ENCODE results near the gene SHANK1. TPM values are rescaled to one million over a fixed set of nuclear protein-coding genes. Genes with fewer than 3 reads are reported as not detected.
A peak's percentile ranks its signal among the peaks of the same experiment; 100 is the strongest.
"Not testable (repeated sequence)": the region's sequence is repeated elsewhere in the genome, so short reads cannot be mapped to it uniquely, and the experiment has no call there.

SHANK1 gene
- total RNA-seq: 1 to 10 TPM in 1 of 4 donors, under 1 TPM in 2, not detected in 1; 0.21 to 3.3 (median 0.30) TPM

DNA sequence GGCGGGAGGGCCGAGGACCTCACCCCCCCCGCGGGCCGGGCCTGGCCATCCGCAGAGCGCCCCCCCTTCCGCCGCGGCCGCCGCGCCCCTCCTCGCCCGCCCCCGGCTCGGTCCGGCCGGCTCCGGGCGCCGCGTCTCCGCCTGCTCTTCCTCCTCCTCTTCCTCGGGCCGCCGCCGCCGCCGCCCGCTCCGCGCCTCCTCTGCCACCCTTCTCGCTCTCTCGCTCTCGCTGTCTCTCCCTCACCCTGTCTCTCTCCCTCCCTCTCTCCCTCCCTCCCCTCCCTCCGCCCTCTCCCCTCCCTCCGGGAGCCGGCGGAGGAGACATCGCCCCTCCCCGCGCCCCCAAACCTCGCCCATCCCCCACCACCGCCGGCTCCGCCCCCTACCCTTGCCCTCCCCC is at the start of gene SHANK1:
Gene SHANK1, minus strand, starts transcription at position 237 of the 400 bp plus-strand sequence. CDS start 2,883 bp downstream, outside the sequence.
- TF ChIP-seq, protein P1, sequence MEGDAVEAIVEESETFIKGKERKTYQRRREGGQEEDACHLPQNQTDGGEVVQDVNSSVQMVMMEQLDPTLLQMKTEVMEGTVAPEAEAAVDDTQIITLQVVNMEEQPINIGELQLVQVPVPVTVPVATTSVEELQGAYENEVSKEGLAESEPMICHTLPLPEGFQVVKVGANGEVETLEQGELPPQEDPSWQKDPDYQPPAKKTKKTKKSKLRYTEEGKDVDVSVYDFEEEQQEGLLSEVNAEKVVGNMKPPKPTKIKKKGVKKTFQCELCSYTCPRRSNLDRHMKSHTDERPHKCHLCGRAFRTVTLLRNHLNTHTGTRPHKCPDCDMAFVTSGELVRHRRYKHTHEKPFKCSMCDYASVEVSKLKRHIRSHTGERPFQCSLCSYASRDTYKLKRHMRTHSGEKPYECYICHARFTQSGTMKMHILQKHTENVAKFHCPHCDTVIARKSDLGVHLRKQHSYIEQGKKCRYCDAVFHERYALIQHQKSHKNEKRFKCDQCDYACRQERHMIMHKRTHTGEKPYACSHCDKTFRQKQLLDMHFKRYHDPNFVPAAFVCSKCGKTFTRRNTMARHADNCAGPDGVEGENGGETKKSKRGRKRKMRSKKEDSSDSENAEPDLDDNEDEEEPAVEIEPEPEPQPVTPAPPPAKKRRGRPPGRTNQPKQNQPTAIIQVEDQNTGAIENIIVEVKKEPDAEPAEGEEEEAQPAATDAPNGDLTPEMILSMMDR (IDR thresholded peaks at IDR 0.05): no peak
- TF ChIP-seq POLR2A (IDR thresholded peaks at IDR 0.05) (no peak), EP300 (IDR thresholded peaks at IDR 0.05) (no peak)
- 1 to 2% methylated on average over 21 to 29 of the region's 47 CpGs for WGBS, 2 donors
- Histone ChIP-seq H3K27me3 (peaks cover 0 to 85% of the 10 kb centered on the region in 2 donors), H3K27ac (no peak within 1 kb of the TSS), H3K4me3 (peak within 1 kb of the TSS; percentile 2 to 51 (median 8)), H3K36me3 (no peaks in the 10 kb centered on the region), H3K4me1 (peaks cover 0 to 40% (median 14%) of the 10 kb centered on the region in 4 donors), H3K9me3 (no peaks in the 10 kb centered on the region)
- no peak for DNase-seq (ENCODE audit: low spot score in 2 of 2)

DNA sequence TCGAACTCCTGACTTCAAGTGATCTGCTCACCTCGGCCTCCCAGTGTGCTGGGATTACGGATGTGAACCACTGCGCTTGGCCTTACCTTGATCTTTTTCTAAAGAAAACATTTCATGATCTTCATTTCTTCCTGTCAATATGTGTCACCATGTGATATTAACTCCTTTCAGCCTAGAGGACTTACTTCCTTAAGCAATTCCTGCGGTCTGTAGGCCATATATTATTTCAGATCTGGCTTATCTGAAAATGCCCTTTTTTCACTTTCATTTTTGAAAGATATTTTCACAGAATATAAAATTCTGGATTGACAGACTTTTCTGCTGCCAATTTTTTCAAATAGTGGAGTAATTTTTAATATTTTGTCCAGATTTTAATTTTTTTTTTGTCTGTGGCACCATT is 48.7 kb upstream of the SHANK1 start:
- Histone ChIP-seq H3K4me3 (no peak overlapping the region), H3K27me3 (peaks cover 0 to 33% of the 10 kb centered on the region in 2 donors), H3K36me3 (no peaks in the 10 kb centered on the region), H3K27ac (no peak overlapping the region), H3K4me1 (no peaks in the 10 kb centered on the region), H3K9me3 (no peaks in the 10 kb centered on the region)
- 75 to 77% methylated on average over 5 of the region's 5 CpGs for WGBS, 2 donors
- DNase-seq (ENCODE audit: low spot score in 2 of 2): no peak
- TF ChIP-seq, protein P1 (IDR thresholded peaks at IDR 0.05): no peak
- no peak for TF ChIP-seq EP300 (IDR thresholded peaks at IDR 0.05)

DNA sequence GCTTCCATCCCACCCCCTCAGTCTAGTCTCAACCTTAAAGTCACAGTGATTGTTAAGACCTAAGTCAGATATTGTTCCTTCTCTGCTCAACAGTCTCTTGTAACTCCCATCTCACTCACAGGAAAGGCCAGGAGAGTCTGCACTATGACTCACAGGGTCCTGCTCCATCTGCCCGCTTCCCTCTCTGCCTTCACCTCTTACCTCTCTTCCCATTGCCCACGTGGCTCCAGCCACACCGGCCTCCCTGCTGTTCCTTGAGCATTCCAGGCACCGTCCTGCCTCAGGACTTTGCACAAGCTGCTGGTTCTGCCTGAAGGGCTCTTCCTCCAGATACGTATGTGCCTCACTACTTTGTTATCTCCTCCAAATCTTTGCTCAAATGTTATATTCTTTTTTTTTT is 47.7 kb upstream of the SHANK1 start:
- not testable (repeated sequence) for H3K27ac ChIP-seq; H3K36me3 ChIP-seq; H3K9me3 ChIP-seq; H3K4me1 ChIP-seq; DNase-seq (ENCODE audit: low spot score in 2 of 2); H3K4me3 ChIP-seq
- 36 to 40% methylated on average over 5 of the region's 5 CpGs for WGBS, 2 donors
- peaks cover 0 to 31% of the 10 kb centered on the region in 2 donors for H3K27me3 ChIP-seq

DNA sequence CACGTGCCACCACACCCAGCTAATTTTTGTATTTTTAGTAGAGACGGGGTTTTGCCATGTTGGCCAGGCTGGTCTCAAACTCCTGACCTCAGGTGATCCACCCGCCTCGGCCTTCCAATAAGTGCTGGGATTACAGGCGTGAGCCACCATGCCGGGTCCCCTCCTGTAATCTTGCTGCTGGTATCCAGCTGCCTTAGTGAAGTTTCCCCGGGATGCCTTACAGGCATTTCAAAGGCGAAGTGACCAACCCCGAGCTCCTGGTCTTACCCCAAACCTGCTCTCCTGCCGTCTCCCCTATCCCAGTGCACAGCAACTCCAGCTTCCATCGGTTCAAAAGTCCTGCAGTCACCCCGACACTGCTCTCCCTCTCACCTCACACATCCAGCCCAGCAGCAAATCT is 47.1 kb upstream of the SHANK1 start:
- not testable (repeated sequence) for H3K9me3 ChIP-seq, H3K27ac ChIP-seq
- 74 to 79% methylated on average over 12 of the region's 12 CpGs for WGBS, 2 donors

DNA sequence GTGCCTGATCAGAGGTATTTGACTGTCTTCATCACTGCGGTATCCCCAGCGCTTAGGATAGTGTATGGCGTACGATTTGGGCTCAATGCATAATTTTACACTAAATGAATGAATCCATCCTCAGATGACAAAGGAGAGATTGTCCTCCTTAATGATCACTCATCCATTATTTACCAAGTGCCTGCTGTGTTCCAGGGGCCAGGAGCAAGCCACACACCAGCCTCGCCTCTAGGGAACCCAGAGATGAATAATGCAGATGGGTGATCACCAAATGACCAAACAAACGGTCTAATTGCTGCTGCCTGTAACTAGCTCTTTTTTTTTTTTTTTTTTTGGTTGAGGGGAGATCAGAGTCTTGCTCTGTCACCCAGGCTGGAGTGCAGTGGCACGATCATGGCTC is 44.8 kb upstream of the SHANK1 start:
- Histone ChIP-seq H3K27ac (no peak overlapping the region), H3K4me3 (no peak overlapping the region), H3K36me3 (no peaks in the 10 kb centered on the region), H3K9me3 (no peaks in the 10 kb centered on the region), H3K4me1 (no peaks in the 10 kb centered on the region), H3K27me3 (peaks cover 0 to 12% of the 10 kb centered on the region in 2 donors)
- TF ChIP-seq EP300 (IDR thresholded peaks at IDR 0.05) (no peak), POLR2A (IDR thresholded peaks at IDR 0.05) (no peak)
- TF ChIP-seq, protein P1 (IDR thresholded peaks at IDR 0.05): no peak
- DNase-seq (ENCODE audit: low spot score in 2 of 2): no peak
- 39 to 53% methylated on average over 7 of the region's 7 CpGs for WGBS, 2 donors

More for the DNA sequence above, 47.1 kb upstream of the SHANK1 start:
- H3K4me3 ChIP-seq; H3K36me3 ChIP-seq; H3K4me1 ChIP-seq; DNase-seq (ENCODE audit: low spot score in 2 of 2): not testable (repeated sequence)
- H3K27me3 ChIP-seq: peaks cover 0 to 31% of the 10 kb centered on the region in 2 donors

DNA sequence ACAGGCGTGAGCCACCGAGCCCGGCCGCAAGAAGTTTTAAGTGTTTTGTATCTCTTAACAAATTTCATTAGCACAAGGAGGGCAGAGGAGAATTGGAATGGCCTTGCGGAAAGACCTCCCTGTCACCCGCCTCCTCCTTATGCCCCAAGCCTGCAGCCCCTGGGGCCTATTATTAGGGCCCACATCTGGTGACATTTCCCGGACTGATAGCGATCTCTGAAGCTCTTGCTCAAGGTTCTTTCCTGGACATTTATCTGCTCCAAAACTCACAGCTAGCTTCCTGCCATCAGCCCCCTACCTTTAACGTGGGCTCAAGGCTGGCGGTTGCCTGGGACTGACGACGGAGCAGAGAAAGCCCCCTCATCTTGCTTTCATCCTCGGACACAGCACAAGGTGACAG is 43.9 kb upstream of the SHANK1 start:
- H3K4me1 ChIP-seq; H3K27ac ChIP-seq; H3K36me3 ChIP-seq; H3K27me3 ChIP-seq; H3K4me3 ChIP-seq; H3K9me3 ChIP-seq; DNase-seq (ENCODE audit: low spot score in 2 of 2): not testable (repeated sequence)
- WGBS, 2 donors: 71 to 74% methylated on average over 9 of the region's 13 CpGs

DNA sequence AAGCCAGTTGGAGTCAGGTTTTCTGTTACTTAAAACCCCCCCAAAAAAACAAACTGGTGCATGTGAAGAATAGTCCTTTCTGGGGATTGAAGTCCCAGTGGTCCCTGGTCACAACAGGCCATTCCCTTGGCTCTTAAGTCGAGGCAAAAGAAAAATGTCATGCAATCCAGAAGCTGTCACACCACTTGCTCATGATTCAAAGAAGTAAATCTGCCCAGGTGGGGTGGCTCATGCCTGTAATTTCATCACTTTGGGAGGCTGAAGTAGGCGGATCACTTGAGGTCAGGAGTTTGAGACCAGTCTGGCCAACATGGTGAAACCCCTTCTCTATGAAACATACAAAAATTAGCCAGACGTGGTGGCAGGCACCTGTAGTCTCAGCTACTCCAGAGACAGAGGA is 41.9 kb upstream of the SHANK1 start:
- H3K27ac ChIP-seq; H3K36me3 ChIP-seq; DNase-seq (ENCODE audit: low spot score in 2 of 2); H3K9me3 ChIP-seq; H3K4me1 ChIP-seq; H3K4me3 ChIP-seq; H3K27me3 ChIP-seq: not testable (repeated sequence)
- 56 to 62% methylated on average over 3 of the region's 3 CpGs for WGBS, 2 donors
